HAP-1 (cell line): ENCODE data around the gene AMPD3.
A peak's percentile ranks its signal among the peaks of the same experiment; 100 is the strongest.

Experiments
- DNase-seq, 2 experiments: peaks; one replicate each; pipeline ENCODE4 v3.0.0-alpha.2; 2016 to 2020; ENCODE audit warnings: low spot score in 2 of 2
- H3K27me3 ChIP-seq: fragments of 250-450 bp; sonication (Bioruptor Pico); 2 replicates; pipeline ENCODE4 v1.5.1; 2020; ENCODE audit warnings: low read depth, mild to moderate bottlenecking, moderate library complexity
- H3K36me3 ChIP-seq: fragments of 250-450 bp; sonication (Bioruptor Pico); replicated peaks from 2 replicates; pipeline ENCODE4 v1.5.1; 2020; ENCODE audit warnings: mild to moderate bottlenecking
- H3K4me1 ChIP-seq: fragments of 250-450 bp; sonication (Bioruptor Pico); 2 replicates; pipeline ENCODE4 v1.5.1; 2020; ENCODE audit warnings: mild to moderate bottlenecking
- H3K4me3 ChIP-seq: fragments of 250-450 bp; sonication (Bioruptor Pico); 2 replicates; pipeline ENCODE4 v1.5.1; 2020; ENCODE audit warnings: mild to moderate bottlenecking, moderate library complexity
- H3K9me3 ChIP-seq: fragments of 250-450 bp; sonication (Bioruptor Pico); 2 replicates; pipeline ENCODE4 v1.5.1; 2020; ENCODE audit warnings: mild to moderate bottlenecking, moderate library complexity
- in situ Hi-C: fragments of 300-500 bp; cut with MboI; formaldehyde crosslinking; loops from 3 replicates; pipeline ENCODE4 v1.14.3; 2020; ENCODE audit warnings: low sequenced_read_pairs, inconsistent platforms, mixed read lengths

The AMPD3 gene

DNA sequence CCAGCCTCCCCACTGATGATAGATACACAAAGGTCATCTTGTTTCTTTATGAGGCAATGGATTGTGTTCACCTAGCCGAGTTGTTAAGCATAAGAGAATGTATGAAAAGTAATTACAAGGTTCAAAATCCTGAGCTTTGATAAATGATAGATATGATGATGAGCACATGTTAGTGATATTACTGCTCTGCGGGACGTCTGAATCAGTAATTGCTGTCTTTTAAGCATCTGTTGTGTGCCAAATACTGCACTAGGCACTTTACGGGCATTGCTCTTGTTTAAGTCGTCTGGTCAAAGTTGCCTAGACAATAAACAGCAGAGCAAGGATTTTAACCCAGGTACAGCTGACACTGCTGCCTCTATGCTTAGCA is 86.5 kb downstream of the AMPD3 start:
- no peak for DNase-seq
- Histone ChIP-seq H3K27me3 (no peaks in the 10 kb centered on the region), H3K4me3 (peak overlapping the region; percentile 90), H3K36me3 (no peaks in the 10 kb centered on the region), H3K9me3 (no peaks in the 10 kb centered on the region), H3K4me1 (no peaks in the 10 kb centered on the region; the same call in 1 of the 2 replicates)
- in situ Hi-C loops, result loop anchor here (25.0 kb wide), 1 partner anchor 196 kb away; no protein-coding TSS in a partner anchor

DNA sequence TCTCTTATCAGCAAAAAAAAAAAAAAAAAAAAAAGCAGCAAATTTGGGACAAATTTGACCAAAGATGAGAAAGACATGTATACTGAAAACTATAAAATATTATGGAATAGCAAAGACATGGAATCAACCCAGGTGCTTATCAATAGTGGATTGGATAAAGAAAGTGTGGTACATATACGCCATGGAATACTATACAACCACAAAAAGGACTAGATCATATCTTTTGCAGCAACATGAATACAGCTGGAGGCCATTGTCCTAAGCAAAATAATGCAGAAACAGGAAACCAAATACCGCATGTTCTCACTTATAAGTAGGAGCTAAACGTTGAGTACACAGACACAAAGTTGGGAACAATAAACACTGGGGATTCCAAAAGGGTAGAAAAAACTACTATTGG is 87.7 kb downstream of the AMPD3 start:
- no peak overlapping the region for H3K4me3 ChIP-seq
- in situ Hi-C loops, result loop anchor here (25.0 kb wide), 1 partner anchor 195 kb away; no protein-coding TSS in a partner anchor
- H3K27me3 ChIP-seq, result peaks cover 2% of the 10 kb centered on the region
- DNase-seq, result no peak
- H3K4me1 ChIP-seq, result no peaks in the 10 kb centered on the region; the same call in 1 of the 2 replicates
- H3K9me3 ChIP-seq, result no peaks in the 10 kb centered on the region; the same call in 1 of the 2 replicates
- H3K36me3 ChIP-seq, result no peaks in the 10 kb centered on the region

DNA sequence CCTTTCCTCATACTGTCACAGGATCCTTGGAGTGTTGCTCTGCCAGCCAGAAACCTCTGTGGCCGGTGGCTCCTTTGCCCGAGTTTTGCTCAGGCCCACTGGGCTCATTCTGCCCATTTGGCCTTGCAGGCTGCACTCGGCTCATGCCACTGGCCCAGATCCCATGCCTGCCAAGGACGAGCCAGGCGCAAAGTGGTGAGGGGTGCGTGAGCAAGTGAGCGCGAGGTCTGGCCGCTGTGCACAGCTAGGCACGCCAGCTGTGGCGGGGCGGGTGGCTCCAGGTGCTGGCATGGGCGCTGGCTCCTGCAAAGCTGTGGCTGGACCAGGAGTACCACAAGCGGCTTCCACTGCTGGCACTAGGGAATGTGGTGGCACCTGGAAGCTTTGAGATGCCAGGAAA is 88.7 kb downstream of the AMPD3 start:
- in situ Hi-C loops, result loop anchor here (25.0 kb wide), 1 partner anchor 194 kb away; no protein-coding TSS in a partner anchor
- Histone ChIP-seq H3K4me3 (no peak overlapping the region), H3K36me3 (no peaks in the 10 kb centered on the region), H3K9me3 (no peaks in the 10 kb centered on the region; the same call in 1 of the 2 replicates), H3K4me1 (no peaks in the 10 kb centered on the region; the same call in 1 of the 2 replicates), H3K27me3 (peaks cover 2% of the 10 kb centered on the region)
- no peak for DNase-seq

- Histone ChIP-seq H3K4me3 (no peak overlapping the region), H3K9me3 (no peaks in the 10 kb centered on the region; the same call in 1 of the 2 replicates), H3K27me3 (peaks cover 2% of the 10 kb centered on the region), H3K36me3 (no peaks in the 10 kb centered on the region), H3K4me1 (no peaks in the 10 kb centered on the region; the same call in 1 of the 2 replicates)
- no peak for DNase-seq
- in situ Hi-C loops, result loop anchor here (25.0 kb wide), 1 partner anchor 193 kb away; no protein-coding TSS in a partner anchor
These were observed 89.7 kb downstream of the AMPD3 start for GRCh38 chr11:10544491-10545465.

DNA sequence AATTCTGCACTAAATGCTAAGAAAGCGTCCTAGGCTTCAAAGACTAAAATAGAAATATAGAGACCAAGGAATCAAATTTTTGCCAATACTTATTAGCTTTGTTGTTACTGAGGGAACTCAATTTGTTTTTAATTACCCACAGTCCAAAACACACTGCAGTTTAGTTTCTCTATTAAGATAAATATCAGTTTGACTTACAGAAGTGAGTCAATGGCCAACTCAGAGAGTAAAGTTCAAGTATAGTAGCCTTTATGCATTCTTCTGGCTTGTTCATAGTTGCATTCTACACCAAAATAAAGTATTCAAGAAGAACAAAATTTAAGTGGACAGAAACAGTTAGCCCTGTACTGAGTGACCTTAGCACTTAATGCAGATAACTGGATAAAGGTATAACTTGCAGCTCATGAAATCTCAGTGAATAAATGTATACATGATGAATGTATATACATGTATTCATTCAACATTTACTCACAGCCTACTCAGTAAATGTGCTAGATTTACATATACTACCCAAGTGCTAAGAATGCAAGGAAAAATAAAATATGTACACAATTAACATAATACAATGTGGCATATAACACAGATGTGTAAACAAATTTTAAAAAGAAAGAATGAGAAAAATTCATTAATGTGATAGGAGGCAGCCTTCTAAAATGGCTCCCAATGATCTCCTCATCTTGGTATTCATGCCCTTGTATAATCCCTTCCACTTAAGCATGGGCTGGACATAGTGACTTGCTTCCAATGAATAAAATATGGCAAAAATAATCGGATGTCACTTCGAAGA is 95.6 kb downstream of the AMPD3 start:
- DNase-seq, result no peak
- in situ Hi-C loops, result no loop called here
- Histone ChIP-seq H3K27me3 (peaks cover 2% of the 10 kb centered on the region), H3K9me3 (no peaks in the 10 kb centered on the region; the same call in 1 of the 2 replicates), H3K4me3 (no peak overlapping the region), H3K4me1 (no peaks in the 10 kb centered on the region), H3K36me3 (no peaks in the 10 kb centered on the region)

DNA sequence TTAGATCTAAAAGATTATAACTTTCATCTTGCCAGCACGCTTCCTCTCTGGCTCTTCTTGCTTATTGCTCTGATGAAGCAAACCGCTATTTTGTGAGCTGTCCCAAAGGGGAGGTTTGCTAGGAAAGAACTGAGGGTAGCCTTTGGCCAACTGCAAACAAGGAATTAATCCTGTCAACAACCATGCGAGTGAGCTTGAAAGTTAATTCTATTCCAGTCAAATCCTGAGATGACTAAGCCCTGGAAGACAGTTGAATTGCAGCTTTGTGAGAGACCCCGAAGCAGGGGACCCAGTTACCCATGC is 96.2 kb downstream of the AMPD3 start:
- Histone ChIP-seq H3K4me3 (no peak overlapping the region), H3K27me3 (peaks cover 2% of the 10 kb centered on the region), H3K9me3 (no peaks in the 10 kb centered on the region; the same call in 1 of the 2 replicates), H3K4me1 (no peaks in the 10 kb centered on the region), H3K36me3 (no peaks in the 10 kb centered on the region)
- no peak for DNase-seq
- in situ Hi-C loops, result no loop called here

GRCh38 chr11:10551845-10552352 is 96.8 kb downstream of the AMPD3 start:
- in situ Hi-C loops, result no loop called here
- Histone ChIP-seq H3K27me3 (peaks cover 2% of the 10 kb centered on the region), H3K4me1 (no peaks in the 10 kb centered on the region), H3K9me3 (no peaks in the 10 kb centered on the region; the same call in 1 of the 2 replicates), H3K36me3 (no peaks in the 10 kb centered on the region), H3K4me3 (no peak overlapping the region)
- no peak for DNase-seq

GRCh38 chr11:10556590-10556989 is 101.5 kb downstream of the AMPD3 start:
- H3K4me3 ChIP-seq, result no peak overlapping the region
- no peaks in the 10 kb centered on the region for H3K36me3 ChIP-seq
- H3K4me1 ChIP-seq, result no peaks in the 10 kb centered on the region
- in situ Hi-C loops, result no loop called here
- no peaks in the 10 kb centered on the region for H3K9me3 ChIP-seq
- DNase-seq, result no peak
- no peaks in the 10 kb centered on the region for H3K27me3 ChIP-seq
